ENCODE data around the gene ANKIB1. TPM values are rescaled to one million over a fixed set of nuclear protein-coding genes. Genes with fewer than 3 reads are reported as not detected.
A peak's percentile ranks its signal among the peaks of the same experiment; 100 is the strongest.

The ANKIB1 gene
- total and polyA plus RNA-seq, 4 donors: 3.9 to 14.8 (median 8.4) TPM

DNA sequence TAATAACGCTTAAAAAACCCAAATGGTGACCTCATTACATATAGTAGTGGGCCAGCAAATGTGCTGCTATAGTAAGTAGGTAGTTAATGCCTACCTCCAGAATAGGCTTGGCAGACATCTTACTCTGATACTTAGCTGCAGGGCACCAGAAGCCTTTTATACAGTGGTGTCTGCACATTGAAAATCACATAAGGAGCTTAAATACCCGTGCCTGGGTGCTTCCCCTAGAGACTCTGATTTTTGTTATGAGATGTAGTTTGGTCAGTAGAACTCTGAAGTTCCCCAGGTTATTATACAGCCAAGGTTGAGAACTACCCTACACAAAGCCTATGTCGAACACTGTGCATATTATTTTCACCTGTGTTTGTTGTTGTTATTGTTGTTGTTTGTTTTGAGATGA lies 47.2 kb downstream of the ANKIB1 start:
- H3K27ac ChIP-seq (ENCODE audit: low read depth in 1 of 2, low read length in 2 of 2): no peak overlapping the region
- 87% methylated on average over 3 of the region's 3 CpGs for WGBS

DNA sequence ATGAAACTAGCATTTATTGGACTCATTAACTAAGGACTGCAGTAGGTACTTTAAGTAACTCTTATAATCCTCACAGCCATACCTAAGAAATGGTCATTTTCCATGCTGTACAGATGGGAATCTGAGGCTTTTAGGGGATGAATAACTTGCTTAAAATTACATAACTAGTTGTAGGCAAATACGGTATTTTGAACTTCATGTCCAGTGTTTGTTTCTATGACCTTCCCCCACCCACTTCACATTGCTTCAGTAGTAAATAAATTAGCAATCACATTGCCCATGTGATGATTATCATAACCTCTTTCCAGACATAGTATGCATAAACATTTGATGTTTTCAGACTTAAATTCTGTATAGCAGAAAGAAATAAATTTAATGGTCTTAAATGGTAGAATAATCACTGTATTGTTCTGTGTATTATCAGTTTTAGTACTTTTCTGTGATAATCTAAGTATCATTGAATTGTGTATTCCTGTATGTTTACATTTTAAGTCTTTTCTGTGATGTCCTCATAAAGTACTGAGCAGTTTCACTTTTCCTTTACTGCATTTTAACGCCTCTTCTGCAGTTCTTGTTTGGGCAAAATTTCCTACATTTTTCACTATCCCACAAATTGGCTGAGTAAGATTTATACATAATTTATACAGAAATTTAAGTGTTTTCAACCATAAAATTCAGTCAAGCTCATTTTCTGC lies 48.3 kb downstream of the ANKIB1 start:
- no peak for DNase-seq (ENCODE audit: low spot score)
- no peaks in the 10 kb centered on the region for H3K9me3 ChIP-seq (ENCODE audit: control insufficient read depth in 4 of 4, low read length in 3 of 4)
- H3K9ac ChIP-seq (ENCODE audit: low read depth in 1 of 2, low read length in 2 of 2): peak overlapping the region; percentile 36 to 59
- H3K4me3 ChIP-seq (ENCODE audit: low read depth in 1 of 3, low read length in 3 of 3): peak overlapping the region; percentile 22 to 27 (median 23)
- no peaks in the 10 kb centered on the region for H3K27me3 ChIP-seq (ENCODE audit: control insufficient read depth in 4 of 4, insufficient read depth in 4 of 4, low read length in 3 of 4)
- 8% methylated on average over 2 of the region's 2 CpGs for WGBS
- peaks cover 0 to 18% (median 4%) of the 10 kb centered on the region in 4 donors for H3K4me1 ChIP-seq (ENCODE audit: control insufficient read depth in 4 of 4, insufficient read depth in 4 of 4, low read length in 3 of 4)
- peak overlapping the region; percentile 40 to 44 for H3K27ac ChIP-seq (ENCODE audit: low read depth in 1 of 2, low read length in 2 of 2)
- TF ChIP-seq, protein P1, sequence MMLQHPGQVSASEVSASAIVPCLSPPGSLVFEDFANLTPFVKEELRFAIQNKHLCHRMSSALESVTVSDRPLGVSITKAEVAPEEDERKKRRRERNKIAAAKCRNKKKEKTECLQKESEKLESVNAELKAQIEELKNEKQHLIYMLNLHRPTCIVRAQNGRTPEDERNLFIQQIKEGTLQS (IDR thresholded peaks at IDR 0.05): no peak
- no peak for TF ChIP-seq NR2F2 (IDR thresholded peaks at IDR 0.05)
- TF ChIP-seq YY1 (IDR thresholded peaks at IDR 0.05): no peak
- no peak for TF ChIP-seq FOXA2 (IDR thresholded peaks at IDR 0.05)
- TF ChIP-seq, protein P2, sequence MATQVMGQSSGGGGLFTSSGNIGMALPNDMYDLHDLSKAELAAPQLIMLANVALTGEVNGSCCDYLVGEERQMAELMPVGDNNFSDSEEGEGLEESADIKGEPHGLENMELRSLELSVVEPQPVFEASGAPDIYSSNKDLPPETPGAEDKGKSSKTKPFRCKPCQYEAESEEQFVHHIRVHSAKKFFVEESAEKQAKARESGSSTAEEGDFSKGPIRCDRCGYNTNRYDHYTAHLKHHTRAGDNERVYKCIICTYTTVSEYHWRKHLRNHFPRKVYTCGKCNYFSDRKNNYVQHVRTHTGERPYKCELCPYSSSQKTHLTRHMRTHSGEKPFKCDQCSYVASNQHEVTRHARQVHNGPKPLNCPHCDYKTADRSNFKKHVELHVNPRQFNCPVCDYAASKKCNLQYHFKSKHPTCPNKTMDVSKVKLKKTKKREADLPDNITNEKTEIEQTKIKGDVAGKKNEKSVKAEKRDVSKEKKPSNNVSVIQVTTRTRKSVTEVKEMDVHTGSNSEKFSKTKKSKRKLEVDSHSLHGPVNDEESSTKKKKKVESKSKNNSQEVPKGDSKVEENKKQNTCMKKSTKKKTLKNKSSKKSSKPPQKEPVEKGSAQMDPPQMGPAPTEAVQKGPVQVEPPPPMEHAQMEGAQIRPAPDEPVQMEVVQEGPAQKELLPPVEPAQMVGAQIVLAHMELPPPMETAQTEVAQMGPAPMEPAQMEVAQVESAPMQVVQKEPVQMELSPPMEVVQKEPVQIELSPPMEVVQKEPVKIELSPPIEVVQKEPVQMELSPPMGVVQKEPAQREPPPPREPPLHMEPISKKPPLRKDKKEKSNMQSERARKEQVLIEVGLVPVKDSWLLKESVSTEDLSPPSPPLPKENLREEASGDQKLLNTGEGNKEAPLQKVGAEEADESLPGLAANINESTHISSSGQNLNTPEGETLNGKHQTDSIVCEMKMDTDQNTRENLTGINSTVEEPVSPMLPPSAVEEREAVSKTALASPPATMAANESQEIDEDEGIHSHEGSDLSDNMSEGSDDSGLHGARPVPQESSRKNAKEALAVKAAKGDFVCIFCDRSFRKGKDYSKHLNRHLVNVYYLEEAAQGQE (IDR thresholded peaks at IDR 0.05): no peak
- peak in 1 of 2 donors; percentile 4 for TF ChIP-seq RAD21 (IDR thresholded peaks at IDR 0.05)
- TF ChIP-seq JUND (IDR thresholded peaks at IDR 0.05): no peak
- H3K36me3 ChIP-seq (ENCODE audit: control insufficient read depth in 4 of 4, insufficient read depth in 3 of 4, low read depth in 1 of 4, low read length in 3 of 4): peaks cover 0 to 3% (median 0%) of the 10 kb centered on the region in 4 donors

More for the DNA sequence above, 47.2 kb downstream of the ANKIB1 start:
- TF ChIP-seq, protein P1 (IDR thresholded peaks at IDR 0.05): no peak
- TF ChIP-seq JUND (IDR thresholded peaks at IDR 0.05) (no peak), HNF4A (conservative IDR thresholded peaks at IDR 0.05) (no peak), GABPA (IDR thresholded peaks at IDR 0.05 in 1 of 2, conservative IDR thresholded peaks at IDR 0.05 in 1 of 2) (no peak), RXRA (IDR thresholded peaks at IDR 0.05) (no peak)
- TF ChIP-seq, protein P3, sequence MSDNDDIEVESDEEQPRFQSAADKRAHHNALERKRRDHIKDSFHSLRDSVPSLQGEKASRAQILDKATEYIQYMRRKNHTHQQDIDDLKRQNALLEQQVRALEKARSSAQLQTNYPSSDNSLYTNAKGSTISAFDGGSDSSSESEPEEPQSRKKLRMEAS (IDR thresholded peaks at IDR 0.05): no peak
- TF ChIP-seq, protein P4, sequence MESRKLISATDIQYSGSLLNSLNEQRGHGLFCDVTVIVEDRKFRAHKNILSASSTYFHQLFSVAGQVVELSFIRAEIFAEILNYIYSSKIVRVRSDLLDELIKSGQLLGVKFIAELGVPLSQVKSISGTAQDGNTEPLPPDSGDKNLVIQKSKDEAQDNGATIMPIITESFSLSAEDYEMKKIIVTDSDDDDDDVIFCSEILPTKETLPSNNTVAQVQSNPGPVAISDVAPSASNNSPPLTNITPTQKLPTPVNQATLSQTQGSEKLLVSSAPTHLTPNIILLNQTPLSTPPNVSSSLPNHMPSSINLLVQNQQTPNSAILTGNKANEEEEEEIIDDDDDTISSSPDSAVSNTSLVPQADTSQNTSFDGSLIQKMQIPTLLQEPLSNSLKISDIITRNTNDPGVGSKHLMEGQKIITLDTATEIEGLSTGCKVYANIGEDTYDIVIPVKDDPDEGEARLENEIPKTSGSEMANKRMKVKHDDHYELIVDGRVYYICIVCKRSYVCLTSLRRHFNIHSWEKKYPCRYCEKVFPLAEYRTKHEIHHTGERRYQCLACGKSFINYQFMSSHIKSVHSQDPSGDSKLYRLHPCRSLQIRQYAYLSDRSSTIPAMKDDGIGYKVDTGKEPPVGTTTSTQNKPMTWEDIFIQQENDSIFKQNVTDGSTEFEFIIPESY (IDR thresholded peaks at IDR 0.05): no peak
- Histone ChIP-seq H3K27me3 (ENCODE audit: control insufficient read depth in 4 of 4, insufficient read depth in 4 of 4, low read length in 3 of 4) (no peaks in the 10 kb centered on the region), H3K9me3 (ENCODE audit: control insufficient read depth in 4 of 4, low read length in 3 of 4) (no peaks in the 10 kb centered on the region), H3K4me1 (ENCODE audit: control insufficient read depth in 4 of 4, insufficient read depth in 4 of 4, low read length in 3 of 4) (peaks cover 0 to 18% (median 4%) of the 10 kb centered on the region in 4 donors), H3K9ac (ENCODE audit: low read depth in 1 of 2, low read length in 2 of 2) (no peak overlapping the region), H3K36me3 (ENCODE audit: control insufficient read depth in 4 of 4, insufficient read depth in 3 of 4, low read depth in 1 of 4, low read length in 3 of 4) (peaks cover 0 to 3% (median 0%) of the 10 kb centered on the region in 4 donors), H3K4me3 (ENCODE audit: low read depth in 1 of 3, low read length in 3 of 3) (no peak overlapping the region)
- DNase-seq (ENCODE audit: low spot score): no peak
